HEK293T (cell line): ENCODE measurements around the gene IPO9.

Experiments used
- CTCF ChIA-PET: fragments of 350-600 bp; formaldehyde crosslinking; extraction: SDS; loops from one replicate; lab custom pipeline; 2021; ENCODE audit warnings: antibody characterized with exemption, inconsistent platforms; lab: Yijun Ruan, JAX
- POLR2A ChIA-PET: fragments of 350-600 bp; formaldehyde crosslinking; extraction: SDS; loops from one replicate; lab custom pipeline; 2020; ENCODE audit warnings: antibody characterized with exemption, inconsistent platforms; lab: Yijun Ruan, JAX
- DNase-seq: peaks from one replicate; pipeline ENCODE4 v3.0.0; 2012; ENCODE audit warnings: mixed read lengths; ENCODE audit errors: extremely low spot score
- ARNT ChIP-seq: fragments of 450-650 bp; IDR thresholded peaks from 2 replicates; pipeline ENCODE4 v1.6.1; 2017; ENCODE audit warnings: mild to moderate bottlenecking
- BHLHE40 ChIP-seq: fragments of 450-650 bp; IDR thresholded peaks from 2 replicates; pipeline ENCODE4 v1.6.1; 2016; ENCODE audit warnings: mild to moderate bottlenecking, moderate library complexity, borderline replicate concordance
- CTBP1 ChIP-seq: fragments of 450-650 bp; IDR thresholded peaks from 2 replicates; pipeline ENCODE4 v1.6.1; 2016; ENCODE audit warnings: borderline replicate concordance
- ELF4 ChIP-seq: fragments of 450-650 bp; IDR thresholded peaks from 2 replicates; pipeline ENCODE4 v1.6.1; 2017; ENCODE audit warnings: antibody characterized with exemption
- FOXA1 ChIP-seq: fragments of 450-650 bp; IDR thresholded peaks from 2 replicates; pipeline ENCODE4 v1.6.1; 2016; ENCODE audit warnings: mild to moderate bottlenecking
- FOXK2 ChIP-seq: fragments of 450-650 bp; IDR thresholded peaks from 2 replicates; pipeline ENCODE4 v1.6.1; 2016; ENCODE audit warnings: mild to moderate bottlenecking
- FOXM1 ChIP-seq: fragments of 450-650 bp; IDR thresholded peaks from 2 replicates; pipeline ENCODE4 v1.6.1; 2017; ENCODE audit warnings: mild to moderate bottlenecking, borderline replicate concordance
- HDGF ChIP-seq: fragments of 450-650 bp; IDR thresholded peaks from 2 replicates; pipeline ENCODE4 v1.6.1; 2017; ENCODE audit warnings: antibody characterized with exemption, borderline replicate concordance
- L3MBTL2 ChIP-seq: fragments of 450-650 bp; conservative IDR thresholded peaks from 2 replicates; pipeline ENCODE4 v1.6.1; 2016; ENCODE audit warnings: mild to moderate bottlenecking
- LEF1 ChIP-seq: fragments of 450-650 bp; IDR thresholded peaks from 2 replicates; pipeline ENCODE4 v1.6.1; 2017; ENCODE audit warnings: mild to moderate bottlenecking, borderline replicate concordance
- NFRKB ChIP-seq: fragments of 450-650 bp; IDR thresholded peaks from 2 replicates; pipeline ENCODE4 v1.6.1; 2016; ENCODE audit warnings: mild to moderate bottlenecking, moderate library complexity
- SP1 ChIP-seq: fragments of 450-650 bp; IDR thresholded peaks from 2 replicates; pipeline ENCODE4 v1.6.1; 2017
- SUZ12 ChIP-seq: fragments of 450-650 bp; IDR thresholded peaks from 2 replicates; pipeline ENCODE4 v1.6.1; 2016; ENCODE audit warnings: mild to moderate bottlenecking
- TARDBP ChIP-seq: fragments of 450-650 bp; IDR thresholded peaks from 2 replicates; pipeline ENCODE4 v1.6.1; 2016
- ZNF384 ChIP-seq: fragments of 450-650 bp; IDR thresholded peaks from 2 replicates; pipeline ENCODE4 v1.6.1; 2016
- TF ChIP-seq, protein P1 (sequence below): fragments of 450-650 bp; IDR thresholded peaks from 2 replicates; pipeline ENCODE4 v1.6.1; 2016

The IPO9 gene

DNA sequence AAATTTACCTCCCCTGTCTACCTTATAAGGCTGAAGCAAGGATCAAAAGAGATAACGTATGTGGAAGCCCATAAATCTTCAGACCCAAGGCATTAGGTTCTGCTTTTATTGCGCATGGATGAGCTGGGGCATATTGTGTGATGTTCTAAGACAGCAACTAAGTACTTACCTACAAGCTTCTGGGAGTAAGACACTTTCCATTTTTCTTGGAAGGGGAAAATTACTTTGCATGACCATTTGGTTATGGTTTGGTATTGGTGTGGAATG lies 96.3 kb downstream of the IPO9 start:
- POLR2A ChIA-PET: no interaction called here
- TF ChIP-seq SP1 (no peak), FOXM1 (no peak), ARNT (no peak), L3MBTL2 (no peak), NFRKB (no peak), FOXA1 (no peak)
- TF ChIP-seq, protein P1, sequence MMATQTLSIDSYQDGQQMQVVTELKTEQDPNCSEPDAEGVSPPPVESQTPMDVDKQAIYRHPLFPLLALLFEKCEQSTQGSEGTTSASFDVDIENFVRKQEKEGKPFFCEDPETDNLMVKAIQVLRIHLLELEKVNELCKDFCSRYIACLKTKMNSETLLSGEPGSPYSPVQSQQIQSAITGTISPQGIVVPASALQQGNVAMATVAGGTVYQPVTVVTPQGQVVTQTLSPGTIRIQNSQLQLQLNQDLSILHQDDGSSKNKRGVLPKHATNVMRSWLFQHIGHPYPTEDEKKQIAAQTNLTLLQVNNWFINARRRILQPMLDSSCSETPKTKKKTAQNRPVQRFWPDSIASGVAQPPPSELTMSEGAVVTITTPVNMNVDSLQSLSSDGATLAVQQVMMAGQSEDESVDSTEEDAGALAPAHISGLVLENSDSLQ: peak; percentile 39; the same call in 1 of the 2 replicates
- DNase-seq: no peak
- CTCF ChIA-PET: no interaction called here

DNA sequence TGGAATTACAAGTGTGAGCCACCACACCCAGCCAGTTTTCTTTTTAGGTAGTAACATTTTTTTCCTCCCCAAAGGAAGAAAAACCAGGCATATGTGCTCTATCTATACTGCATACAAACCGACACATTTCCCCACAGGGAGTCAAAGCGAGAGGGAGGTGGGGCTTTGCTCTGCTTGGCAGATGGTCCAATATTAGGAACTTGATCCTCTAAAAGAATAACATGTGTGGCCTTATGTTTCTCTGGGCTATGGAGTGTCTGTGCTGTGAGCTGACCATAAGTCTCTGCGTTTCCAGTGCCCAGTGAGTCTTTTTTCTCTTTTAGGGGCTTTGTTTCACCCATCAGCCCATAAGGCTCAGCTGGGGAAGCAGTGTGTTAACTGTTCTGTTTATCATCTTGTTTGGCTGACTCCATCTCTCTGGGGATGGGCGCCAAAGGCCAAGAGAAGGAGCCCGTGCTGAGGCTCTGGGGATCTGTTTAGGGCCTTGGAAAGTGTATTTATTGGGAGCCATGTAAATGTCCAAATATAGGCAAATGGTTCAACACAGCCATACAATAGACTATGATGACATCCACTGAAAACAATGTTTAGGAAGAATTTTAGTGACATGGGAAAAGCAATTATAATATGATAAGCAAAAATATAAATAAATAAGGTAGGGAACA lies 97.2 kb downstream of the IPO9 start:
- no peak for TF ChIP-seq TARDBP
- no peak for TF ChIP-seq CTBP1
- no peak for TF ChIP-seq FOXM1
- no peak for TF ChIP-seq SUZ12
- TF ChIP-seq, protein P1: no peak
- TF ChIP-seq FOXK2: no peak
- no peak for TF ChIP-seq SP1
- TF ChIP-seq L3MBTL2: no peak
- no peak for TF ChIP-seq NFRKB
- TF ChIP-seq LEF1: no peak
- TF ChIP-seq BHLHE40: no peak
- no peak for TF ChIP-seq ZNF384
- no peak for TF ChIP-seq FOXA1
- no peak for TF ChIP-seq HDGF
- TF ChIP-seq ELF4: no peak
- no peak for TF ChIP-seq ARNT
- POLR2A ChIA-PET: no interaction called here
- CTCF ChIA-PET: no interaction called here

DNA sequence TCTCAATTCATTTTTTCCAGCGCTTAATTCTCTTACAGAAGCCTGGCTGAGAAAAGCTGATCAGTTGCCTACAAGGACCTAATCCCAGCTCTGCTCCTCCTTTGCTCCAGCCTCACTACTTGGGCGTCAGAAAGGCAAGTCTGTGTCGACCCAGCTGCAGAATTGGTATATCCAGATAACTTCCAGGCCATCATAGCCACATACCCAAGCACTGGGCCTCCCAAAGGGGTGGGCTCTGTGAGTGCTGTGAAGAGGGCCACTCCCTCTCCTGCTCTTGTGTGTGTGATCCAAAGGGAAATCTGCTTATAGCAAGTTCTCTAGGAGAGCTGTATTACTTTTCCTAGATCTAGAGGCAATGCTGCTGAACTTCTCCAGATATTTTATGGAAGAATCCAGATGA lies 99.3 kb downstream of the IPO9 start:
- no peak for TF ChIP-seq HDGF
- no peak for TF ChIP-seq FOXA1
- no peak for TF ChIP-seq L3MBTL2
- TF ChIP-seq LEF1: no peak
- no peak for TF ChIP-seq TARDBP
- no peak for TF ChIP-seq FOXM1
- no peak for TF ChIP-seq SP1
- TF ChIP-seq FOXK2: no peak
- TF ChIP-seq, protein P1: no peak
- no peak for TF ChIP-seq ELF4
- no peak for TF ChIP-seq SUZ12
- no peak for TF ChIP-seq BHLHE40
- no peak for TF ChIP-seq ZNF384
- no peak for TF ChIP-seq ARNT
- no peak for TF ChIP-seq CTBP1
- POLR2A ChIA-PET: no interaction called here
- CTCF ChIA-PET: interaction anchor here (1.3 kb wide), 1 partner anchor 32 kb away, joined by 4 read pairs; no protein-coding TSS in a partner anchor

More for the DNA sequence above, 97.2 kb downstream of the IPO9 start:
- no peak for DNase-seq

DNA sequence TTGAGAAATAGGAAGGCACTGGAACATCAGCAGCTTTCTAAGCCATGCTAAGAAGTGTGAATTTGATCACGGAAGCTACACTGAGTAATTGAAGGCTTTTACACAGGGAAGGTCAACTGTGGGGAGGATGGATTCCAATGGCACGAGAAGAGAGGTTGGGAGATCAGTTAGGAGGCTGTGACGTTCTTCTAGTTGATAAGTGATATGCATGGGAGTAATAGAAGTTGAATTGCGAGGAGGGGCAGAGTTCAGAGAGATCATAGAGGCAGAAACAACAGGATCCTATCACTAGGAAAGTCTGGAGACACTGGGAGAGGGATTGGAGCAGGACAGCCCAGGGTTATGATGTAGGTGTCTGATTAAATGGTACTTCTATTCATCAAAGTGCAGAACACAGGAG lies 101.2 kb downstream of the IPO9 start:
- POLR2A ChIA-PET: no interaction called here
- CTCF ChIA-PET: no interaction called here

More for the DNA sequence above, 99.3 kb downstream of the IPO9 start:
- DNase-seq: no peak

DNA sequence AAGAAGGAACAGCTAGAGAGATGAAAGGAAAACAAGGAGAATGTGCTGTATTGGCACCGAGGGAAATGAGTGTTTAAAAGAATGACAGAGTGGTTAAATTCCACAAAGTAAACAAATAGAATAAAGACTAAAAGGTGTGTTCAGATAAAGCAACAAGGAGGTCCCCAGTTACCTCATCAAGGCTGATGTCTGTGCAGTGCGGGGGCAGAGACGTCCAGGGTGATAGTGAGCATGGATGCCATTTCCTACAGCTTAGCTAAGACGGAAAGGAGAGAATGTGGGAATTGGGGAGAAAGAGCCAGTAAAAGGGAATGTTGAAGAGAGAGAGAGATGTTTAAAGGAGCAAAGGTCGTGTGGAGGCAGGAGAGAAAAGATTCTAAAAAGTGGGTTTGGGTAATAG lies 101.8 kb downstream of the IPO9 start:
- DNase-seq: no peak
- ChIA-PET CTCF (no interaction called here), POLR2A (no interaction called here)
- TF ChIP-seq ELF4 (no peak), SP1 (no peak), LEF1 (no peak), L3MBTL2 (no peak)

More for the DNA sequence above, 101.2 kb downstream of the IPO9 start:
- DNase-seq: no peak
- no peak for TF ChIP-seq ARNT
- TF ChIP-seq HDGF: no peak
